Tibial artery (tissue), 4 donors: Measurements from ENCODE around the gene SPAG9.

ENCODE experiments used
- DNase-seq, 2 donors: peaks; one replicate each; pipeline ENCODE4 v3.0.0-alpha.2; 2019
- H3K27ac ChIP-seq, 2 donors: fragments of 200-600 bp; sonication (generic) in 1 of 2; 1 replicate in 1 of 2; 2 replicates in 1 of 2; pipeline ENCODE4 v1.5.1; 2018 to 2019; ENCODE audit warnings: mild to moderate bottlenecking in 1 of 2
- H3K27me3 ChIP-seq, 2 donors: fragments of 200-600 bp; sonication (generic) in 1 of 2; one replicate each; pipeline versions ENCODE4 v1.5.1 to v1.6.0; 2016 to 2019
- H3K36me3 ChIP-seq, 3 donors: fragments of 200-600 bp; sonication (generic) in 2 of 3; one replicate each; pipeline ENCODE4 v1.5.1; 2016 to 2019; ENCODE audit warnings: mild to moderate bottlenecking in 2 of 3
- H3K4me1 ChIP-seq, 4 donors: fragments of 200-600 bp; sonication (generic) in 2 of 4; 1 replicate in 3 of 4; 2 replicates in 1 of 4; pipeline ENCODE4 v1.5.1; 2016 to 2019
- H3K4me3 ChIP-seq, 2 donors: fragments of 200-600 bp; sonication (generic) in 1 of 2; 1 replicate in 1 of 2; 2 replicates in 1 of 2; pipeline ENCODE4 v1.5.1; 2018 to 2019; ENCODE audit warnings: mild to moderate bottlenecking in 2 of 2
- H3K9me3 ChIP-seq, 3 donors: fragments of 200-600 bp; sonication (generic) in 1 of 3; one replicate each; pipeline ENCODE4 v1.5.1; 2016 to 2019
- CTCF ChIP-seq, 2 experiments: fragments of 200-600 bp in 1 of 2; fragments of 450-650 bp in 1 of 2; IDR thresholded peaks; one replicate each; pipeline ENCODE4 v1.5.1; 2017 to 2019; ENCODE audit warnings: antibody characterized with exemption in 2 of 2, mild to moderate bottlenecking in 1 of 2, moderate library complexity in 1 of 2
- intact Hi-C: fragments of 100-400 bp; cut with DNase I; formaldehyde crosslinking; loops from one replicate; pipeline ENCODE4 v1.15.0; 2023; ENCODE audit warnings: low total_unique reads

Gene SPAG9

GRCh38 chr17:51076821-51077220, 43.8 kb downstream of the SPAG9 start:
- intact Hi-C loops = no loop called here
- Histone ChIP-seq H3K9me3 (no peaks in the 10 kb centered on the region), H3K4me1 (no peaks in the 10 kb centered on the region), H3K36me3 (peaks cover 10 to 40% (median 19%) of the 10 kb centered on the region in 3 donors), H3K27me3 (no peaks in the 10 kb centered on the region), H3K4me3 (no peak overlapping the region), H3K27ac (no peak overlapping the region)
- DNase-seq = no peak
- no peak for TF ChIP-seq CTCF (IDR thresholded peaks at IDR 0.05)

GRCh38 chr17:51071556-51071955, 49.1 kb downstream of the SPAG9 start:
- DNase-seq = no peak
- no peaks in the 10 kb centered on the region for H3K27me3 ChIP-seq
- H3K4me3 ChIP-seq = no peak overlapping the region
- intact Hi-C loops = no loop called here
- no peaks in the 10 kb centered on the region for H3K9me3 ChIP-seq
- H3K36me3 ChIP-seq = peaks cover 0 to 13% (median 0%) of the 10 kb centered on the region in 3 donors
- no peak for TF ChIP-seq CTCF (IDR thresholded peaks at IDR 0.05)
- peaks cover 0 to 20% (median 4%) of the 10 kb centered on the region in 4 donors for H3K4me1 ChIP-seq
- H3K27ac ChIP-seq = no peak overlapping the region

- H3K4me3 ChIP-seq = no peak overlapping the region
- no peak overlapping the region for H3K27ac ChIP-seq
- H3K36me3 ChIP-seq = no peaks in the 10 kb centered on the region
- peaks cover 0 to 18% (median 4%) of the 10 kb centered on the region in 4 donors for H3K4me1 ChIP-seq
- H3K27me3 ChIP-seq = no peaks in the 10 kb centered on the region
- DNase-seq = no peak
- intact Hi-C loops = no loop called here
- TF ChIP-seq CTCF (IDR thresholded peaks at IDR 0.05) = no peak
- H3K9me3 ChIP-seq = no peaks in the 10 kb centered on the region
Measured at GRCh38 chr17:51065466-51065865, 55.2 kb downstream of the SPAG9 start.

DNA sequence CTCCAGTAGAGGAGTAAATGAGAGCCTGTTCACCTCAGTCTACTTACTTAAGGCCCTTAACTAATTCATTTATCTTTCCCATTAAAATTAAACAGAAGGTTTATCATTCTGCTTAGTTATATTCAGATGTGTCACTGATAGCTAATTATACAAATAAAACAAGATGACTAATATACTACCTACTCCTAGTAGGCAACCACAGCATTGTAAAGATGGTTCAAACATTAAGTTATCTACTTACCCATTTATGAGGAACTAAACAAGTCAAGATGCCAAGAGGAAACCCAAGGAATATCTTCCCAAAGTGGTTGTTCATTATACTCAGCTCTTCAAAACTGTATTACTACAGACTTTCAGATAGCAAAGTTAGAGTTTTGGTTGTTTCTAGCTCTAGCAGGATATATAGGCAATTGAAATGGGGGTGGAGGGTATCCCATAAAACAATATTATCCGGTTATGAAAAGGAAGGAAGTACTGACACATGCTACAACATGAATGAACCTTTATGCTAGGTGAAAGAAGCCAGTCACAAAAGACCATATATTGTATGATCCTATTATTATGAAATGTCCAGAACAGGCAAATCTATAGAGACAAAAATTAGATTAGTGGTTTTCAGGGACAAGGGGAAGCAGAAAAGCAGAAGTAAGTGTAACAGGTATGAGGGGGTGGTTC, 56.5 kb downstream of the SPAG9 start:
- no peak for TF ChIP-seq CTCF (IDR thresholded peaks at IDR 0.05)
- Histone ChIP-seq H3K9me3 (no peaks in the 10 kb centered on the region), H3K27ac (no peak overlapping the region), H3K4me3 (no peak overlapping the region), H3K4me1 (peaks cover 0 to 12% (median 1%) of the 10 kb centered on the region in 4 donors), H3K36me3 (no peaks in the 10 kb centered on the region), H3K27me3 (no peaks in the 10 kb centered on the region)
- intact Hi-C loops = no loop called here
- DNase-seq = no peak

- peaks cover 0 to 31% (median 18%) of the 10 kb centered on the region in 4 donors for H3K4me1 ChIP-seq
- no peak overlapping the region for H3K27ac ChIP-seq
- no peak overlapping the region for H3K4me3 ChIP-seq
- no peaks in the 10 kb centered on the region for H3K27me3 ChIP-seq
- intact Hi-C loops = no loop called here
- H3K9me3 ChIP-seq = no peaks in the 10 kb centered on the region
- no peaks in the 10 kb centered on the region for H3K36me3 ChIP-seq
- no peak for DNase-seq
- no peak for TF ChIP-seq CTCF (IDR thresholded peaks at IDR 0.05)
Measured at GRCh38 chr17:51060396-51060795, 60.3 kb downstream of the SPAG9 start.
